Body of pancreas (tissue), 4 donors: ENCODE measurements around the gene ATP6V0A1. TPM values are rescaled to one million over a fixed set of nuclear protein-coding genes. Genes with fewer than 3 reads are reported as not detected.

Experiments
- ATAC-seq: fragments of 150-250 bp; one replicate; pipeline ENCODE4 v1.9.1; 2016
- DNase-seq, 4 donors: peaks; one replicate each; pipeline ENCODE4 v3.0.0-alpha.2; 2019
- H3K27ac ChIP-seq, 4 donors: fragments of 200-600 bp; sonication (generic); 1 replicate in 3 of 4; 2 replicates in 1 of 4; pipeline versions ENCODE4 v1.5.1 to v1.6.1; 2016 to 2019; ENCODE audit warnings: mild to moderate bottlenecking in 1 of 4, mixed read lengths in 1 of 4, moderate library complexity in 1 of 4
- H3K27me3 ChIP-seq, 2 donors: fragments of 200-600 bp; sonication (generic); one replicate each; pipeline ENCODE4 v1.6.0; 2016; ENCODE audit warnings: mild to moderate bottlenecking in 1 of 2
- H3K36me3 ChIP-seq, 2 donors: fragments of 200-600 bp; sonication (generic); replicated peaks in 1 of 2; 2 replicates each; pipeline ENCODE4 v1.5.1; 2016; ENCODE audit warnings: low read depth in 2 of 2; ENCODE audit not compliant: insufficient read depth in 1 of 2
- H3K4me1 ChIP-seq: fragments of 200-600 bp; sonication (generic); one replicate; pipeline ENCODE4 v1.6.0; 2016
- H3K4me3 ChIP-seq, 2 donors: fragments of 200-600 bp; sonication (generic); 1 replicate in 1 of 2; 2 replicates in 1 of 2; pipeline ENCODE4 v1.5.1; 2016 to 2019
- H3K9me3 ChIP-seq, 3 donors: fragments of 200-600 bp; sonication (generic); 1 replicate in 2 of 3; 2 replicates in 1 of 3; pipeline ENCODE4 v1.5.1; 2016
- CTCF ChIP-seq, 7 experiments: fragments of 450-650 bp in 4 of 7; fragments of 200-600 bp in 3 of 7; sonication (generic) in 3 of 7; IDR thresholded peaks; one replicate each; pipeline ENCODE4 v1.5.1; 2016 to 2019; ENCODE audit warnings: antibody characterized with exemption in 7 of 7
- POLR2A ChIP-seq, 3 donors: fragments of 450-650 bp; IDR thresholded peaks; one replicate each; pipeline ENCODE4 v1.6.1; 2016; ENCODE audit warnings: antibody characterized with exemption in 3 of 3, mild to moderate bottlenecking in 2 of 3
- WGBS, 2 donors: methylation state at CpG; one replicate each; pipeline ENCODE4 v1.1.5; 2017; 5-methylcytosine and 5-hydroxymethylcytosine counted together
- intact Hi-C: fragments of 100-400 bp; cut with DNase I; formaldehyde crosslinking; loops from one replicate; pipeline ENCODE4 v1.15.1; 2023
- total RNA-seq, 2 donors: library from RNA; depleted of rRNA; stranded (reverse); fragments of >200 nt; gene quantifications; one replicate each; pipeline ENCODE4 v1.1.0, GENCODE V29; 2016

ATP6V0A1 gene
- total RNA-seq, 2 donors from 2014 or later = 35.5 to 71.5 TPM

DNA sequence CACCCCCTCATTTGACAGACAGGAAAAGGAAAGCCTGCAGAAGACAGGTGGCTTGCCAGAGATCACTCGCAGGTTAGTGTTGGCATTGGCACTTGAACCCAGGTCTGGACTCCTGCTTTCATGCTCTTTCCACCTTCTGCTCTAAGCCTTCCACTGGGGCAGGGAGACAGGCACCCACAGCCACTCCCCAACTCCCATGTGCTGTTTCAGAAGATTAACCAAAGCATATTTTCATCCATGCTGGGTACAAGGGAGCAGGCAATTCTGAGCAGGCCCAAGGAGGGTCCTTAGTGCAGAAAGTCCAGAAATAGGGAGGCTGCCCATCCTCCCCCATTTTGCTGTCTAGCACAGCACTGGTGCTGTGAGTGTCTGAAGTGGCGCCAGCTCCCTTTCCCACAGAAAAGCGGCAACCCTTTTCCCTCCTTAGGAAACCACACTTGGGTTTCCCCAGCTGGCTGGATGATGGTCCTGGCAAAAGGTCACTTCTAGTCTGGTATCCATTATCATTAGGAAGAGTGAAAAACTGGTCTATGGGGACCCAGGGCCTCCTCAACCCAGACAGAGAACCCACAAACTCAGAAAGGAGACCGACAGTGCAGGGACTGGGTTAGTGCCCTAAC, 33.6 kb upstream of the ATP6V0A1 start:
- Histone ChIP-seq H3K36me3 (no peaks in the 10 kb centered on the region), H3K9me3 (no peaks in the 10 kb centered on the region), H3K27ac (no peak overlapping the region), H3K4me1 (peaks cover 23% of the 10 kb centered on the region), H3K4me3 (no peak overlapping the region), H3K27me3 (peaks cover 0 to 4% of the 10 kb centered on the region in 2 donors)
- no peak for TF ChIP-seq POLR2A (IDR thresholded peaks at IDR 0.05)
- TF ChIP-seq CTCF (IDR thresholded peaks at IDR 0.05) = no peak
- no peak for DNase-seq
- no peak for ATAC-seq
- 83 to 88% methylated on average over 4 of the region's 4 CpGs for WGBS, 2 donors
- intact Hi-C loops = no loop called here

- Histone ChIP-seq H3K36me3 (no peaks in the 10 kb centered on the region), H3K9me3 (no peaks in the 10 kb centered on the region), H3K4me1 (peaks cover 12% of the 10 kb centered on the region), H3K27ac (no peak overlapping the region), H3K27me3 (no peaks in the 10 kb centered on the region), H3K4me3 (no peak overlapping the region)
- 36 to 38% methylated on average over 2 to 4 of the region's 4 CpGs for WGBS, 2 donors
- ATAC-seq (peak; percentile 80), DNase-seq (peak; percentile 52 to 78 (median 68))
- TF ChIP-seq CTCF (IDR thresholded peaks at IDR 0.05) = peak; percentile 36 to 72 (median 67)
- TF ChIP-seq POLR2A (IDR thresholded peaks at IDR 0.05) = no peak
- intact Hi-C loops = no loop called here
These were observed 30.3 kb upstream of the ATP6V0A1 start for GRCh38 chr17:42428141-42428944.

DNA sequence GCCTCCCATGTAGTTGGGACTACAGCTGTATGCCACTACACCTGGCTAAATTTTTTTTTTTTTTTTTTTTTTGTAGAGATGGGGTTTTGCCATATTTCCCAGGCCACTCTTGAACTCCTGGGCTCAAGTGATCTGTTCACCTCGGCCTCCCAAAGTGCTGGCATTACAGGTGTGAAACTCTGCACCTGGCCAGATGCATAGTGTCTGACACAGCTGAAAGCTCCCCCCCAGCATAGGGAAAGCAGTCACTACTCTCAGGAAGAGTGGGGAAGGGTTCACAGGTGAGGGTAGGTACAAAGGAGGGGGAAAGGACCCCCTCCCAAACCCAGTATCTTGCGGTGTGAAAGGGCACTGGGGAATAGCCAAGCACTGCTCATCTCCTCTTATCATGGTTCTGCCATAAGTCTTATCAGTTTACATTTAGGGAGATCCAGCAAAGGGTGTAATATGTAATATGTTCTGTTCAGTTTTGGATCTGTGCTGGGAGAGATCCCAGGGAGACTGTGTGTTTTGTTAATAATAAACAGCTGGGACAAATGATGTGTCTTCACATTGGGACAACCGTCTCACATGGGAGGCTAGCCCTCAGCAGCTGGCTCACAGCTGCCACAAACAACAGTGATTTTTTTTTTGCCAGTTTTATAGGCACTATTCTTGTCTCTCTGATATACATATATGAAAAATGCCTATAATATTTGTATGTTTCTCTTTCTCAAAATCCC, 28.8 kb upstream of the ATP6V0A1 start:
- H3K9me3 ChIP-seq = no peaks in the 10 kb centered on the region
- no peak for TF ChIP-seq POLR2A (IDR thresholded peaks at IDR 0.05)
- TF ChIP-seq CTCF (IDR thresholded peaks at IDR 0.05) = no peak
- H3K27ac ChIP-seq = peak overlapping the region in 3 of 4 donors; percentile 32 to 46 (median 45)
- no peak overlapping the region for H3K4me3 ChIP-seq
- 28 to 33% methylated on average over 2 to 3 of the region's 3 CpGs for WGBS, 2 donors
- no peaks in the 10 kb centered on the region for H3K27me3 ChIP-seq
- DNase-seq (peak; percentile 31 to 81 (median 46)), ATAC-seq (peak; percentile 51)
- H3K4me1 ChIP-seq = peaks cover 9% of the 10 kb centered on the region
- no peaks in the 10 kb centered on the region for H3K36me3 ChIP-seq
- intact Hi-C loops = no loop called here

DNA sequence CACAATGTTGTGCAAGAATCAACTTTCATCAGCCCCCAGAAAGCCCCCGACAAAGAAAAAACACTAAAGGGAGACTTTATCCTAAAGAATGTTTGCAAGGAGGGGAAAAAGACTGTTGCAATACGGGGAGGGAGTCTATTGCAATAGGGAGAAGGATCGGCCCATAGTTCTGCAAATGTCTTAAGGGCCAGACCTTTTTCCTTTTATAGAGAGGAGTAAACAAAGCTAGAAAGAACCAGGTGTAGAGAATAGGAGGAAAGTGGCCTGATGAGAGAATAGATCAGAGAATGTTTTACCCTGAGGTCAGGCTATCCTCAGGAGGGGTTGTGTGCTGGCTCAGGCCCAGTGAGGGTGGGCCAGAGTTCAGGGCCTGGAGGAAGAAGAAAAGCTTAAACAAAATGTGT, 26.9 kb upstream of the ATP6V0A1 start:
- DNase-seq (no peak), ATAC-seq (no peak)
- Histone ChIP-seq H3K9me3 (no peaks in the 10 kb centered on the region), H3K36me3 (no peaks in the 10 kb centered on the region), H3K4me3 (no peak overlapping the region), H3K4me1 (peaks cover 9% of the 10 kb centered on the region), H3K27ac (no peak overlapping the region), H3K27me3 (no peaks in the 10 kb centered on the region)
- TF ChIP-seq POLR2A (IDR thresholded peaks at IDR 0.05) (no peak), CTCF (IDR thresholded peaks at IDR 0.05) (no peak)
- intact Hi-C loops = no loop called here
- WGBS, 2 donors = 45 to 61% methylated on average over 3 of the region's 3 CpGs
